HEK293 (cell line): ENCODE measurements around the gene TRIM69.

ENCODE experiments used
- CTCF ChIA-PET: fragments of 350-600 bp; formaldehyde crosslinking; extraction: SDS; loops from one replicate; lab custom pipeline; 2021; ENCODE audit warnings: antibody characterized with exemption; lab: Yijun Ruan, JAX
- POLR2A ChIA-PET: fragments of 300-600 bp; formaldehyde crosslinking; extraction: SDS; loops from one replicate; lab custom pipeline; 2020; ENCODE audit warnings: antibody characterized with exemption, inconsistent platforms; lab: Yijun Ruan, JAX
- H3K27ac ChIP-seq: fragments of 200-500 bp; sonication (Bioruptor generic); 2 replicates; pipeline ENCODE4 v1.5.1; 2014; ENCODE audit warnings: low read depth, low read length, control low read depth, inconsistent platforms; ENCODE audit errors: extremely low read depth
- H3K36me3 ChIP-seq, 2 experiments: fragments of 200-500 bp in 1 of 2; sonication (Bioruptor generic) in 1 of 2; 1 replicate in 1 of 2; 2 replicates in 1 of 2; pipeline ENCODE4 v1.5.1; 2014 to 2017; ENCODE audit warnings: inconsistent platforms in 2 of 2, low read length in 2 of 2; ENCODE audit not compliant: control insufficient read depth in 2 of 2, insufficient read depth in 1 of 2
- H3K4me1 ChIP-seq: fragments of 200-500 bp; sonication (Bioruptor generic); 2 replicates; pipeline ENCODE4 v1.5.1; 2014; ENCODE audit warnings: mild to moderate bottlenecking, low read length, inconsistent platforms; ENCODE audit not compliant: control insufficient read depth, insufficient read depth
- H3K4me3 ChIP-seq: 2 replicates; pipeline ENCODE4 v1.5.1; 2011; ENCODE audit warnings: low read depth, mild to moderate bottlenecking, control low read depth, low read length, moderate library complexity
- H3K9me3 ChIP-seq: fragments of 200-500 bp; sonication (Bioruptor generic); 2 replicates; pipeline ENCODE4 v1.5.1; 2014; ENCODE audit warnings: low read depth, low read length, inconsistent platforms; ENCODE audit not compliant: control insufficient read depth, insufficient read depth
- MZF1 ChIP-seq: fragments of 450-650 bp; formaldehyde crosslinking; IDR thresholded peaks from 2 replicates; pipeline ENCODE4 v1.5.1; 2017; ENCODE audit warnings: missing biosample characterization, missing genetic modification characterization, borderline replicate concordance
- SCRT2 ChIP-seq: fragments of 450-650 bp; formaldehyde crosslinking; IDR thresholded peaks from 2 replicates; pipeline ENCODE4 v1.5.1; 2016; ENCODE audit warnings: missing biosample characterization, missing genetic modification characterization
- SP2 ChIP-seq: fragments of 450-650 bp; formaldehyde crosslinking; IDR thresholded peaks from 2 replicates; pipeline ENCODE4 v1.5.1; 2016; ENCODE audit warnings: missing biosample characterization, missing genetic modification characterization
- ZNF121 ChIP-seq: fragments of 450-650 bp; formaldehyde crosslinking; IDR thresholded peaks from 2 replicates; pipeline ENCODE4 v1.5.1; 2016; ENCODE audit warnings: missing biosample characterization, missing genetic modification characterization
- ZNF133 ChIP-seq: fragments of 450-650 bp; formaldehyde crosslinking; IDR thresholded peaks from 2 replicates; pipeline ENCODE4 v1.5.1; 2016; ENCODE audit warnings: missing biosample characterization, missing genetic modification characterization
- ZNF155 ChIP-seq: fragments of 450-650 bp; formaldehyde crosslinking; IDR thresholded peaks from 2 replicates; pipeline ENCODE4 v1.5.1; 2016; ENCODE audit warnings: missing biosample characterization, missing genetic modification characterization
- ZNF394 ChIP-seq: fragments of 450-650 bp; formaldehyde crosslinking; IDR thresholded peaks from 2 replicates; pipeline ENCODE4 v1.5.1; 2016; ENCODE audit warnings: missing biosample characterization, missing genetic modification characterization, mild to moderate bottlenecking, moderate library complexity, borderline replicate concordance
- ZNF423 ChIP-seq: fragments of 450-650 bp; formaldehyde crosslinking; IDR thresholded peaks from 2 replicates; pipeline ENCODE4 v1.5.1; 2016; ENCODE audit warnings: missing biosample characterization, missing genetic modification characterization
- ZNF426 ChIP-seq: fragments of 450-650 bp; formaldehyde crosslinking; IDR thresholded peaks from 2 replicates; pipeline ENCODE4 v1.5.1; 2017; ENCODE audit warnings: missing biosample characterization, missing genetic modification characterization, mild to moderate bottlenecking, inconsistent platforms, moderate library complexity
- ZNF473 ChIP-seq: fragments of 450-650 bp; formaldehyde crosslinking; IDR thresholded peaks from 2 replicates; pipeline ENCODE4 v1.5.1; 2017; ENCODE audit warnings: missing biosample characterization, missing genetic modification characterization
- ZNF514 ChIP-seq: fragments of 450-650 bp; formaldehyde crosslinking; IDR thresholded peaks from 2 replicates; pipeline ENCODE4 v1.5.1; 2016; ENCODE audit warnings: missing biosample characterization, missing genetic modification characterization
- ZNF549 ChIP-seq: fragments of 450-650 bp; IDR thresholded peaks from 2 replicates; pipeline ENCODE4 v1.5.1; 2018; ENCODE audit warnings: missing biosample characterization, missing genetic modification characterization, mild to moderate bottlenecking, inconsistent platforms, moderate library complexity
- ZNF555 ChIP-seq: fragments of 450-650 bp; formaldehyde crosslinking; conservative IDR thresholded peaks from 2 replicates; pipeline ENCODE4 v1.5.1; 2017; ENCODE audit warnings: missing biosample characterization, mild to moderate bottlenecking, missing genetic modification characterization, inconsistent platforms
- ZNF561 ChIP-seq: fragments of 450-650 bp; IDR thresholded peaks from 2 replicates; pipeline ENCODE4 v1.5.1; 2018; ENCODE audit warnings: missing biosample characterization, missing genetic modification characterization, borderline replicate concordance
- ZNF580 ChIP-seq: fragments of 450-650 bp; formaldehyde crosslinking; IDR thresholded peaks from 2 replicates; pipeline ENCODE4 v1.5.1; 2016; ENCODE audit warnings: missing biosample characterization, missing genetic modification characterization
- ZNF623 ChIP-seq: fragments of 450-650 bp; formaldehyde crosslinking; IDR thresholded peaks from 2 replicates; pipeline ENCODE4 v1.5.1; 2016; ENCODE audit warnings: missing biosample characterization, missing genetic modification characterization
- ZNF624 ChIP-seq: fragments of 450-650 bp; formaldehyde crosslinking; IDR thresholded peaks from 2 replicates; pipeline ENCODE4 v1.5.1; 2017; ENCODE audit warnings: missing biosample characterization, missing genetic modification characterization
- ZSCAN5A ChIP-seq: fragments of 450-650 bp; formaldehyde crosslinking; IDR thresholded peaks from 2 replicates; pipeline ENCODE4 v1.5.1; 2016; ENCODE audit warnings: missing biosample characterization, missing genetic modification characterization
- TF ChIP-seq, protein P1 (sequence below): fragments of 450-650 bp; formaldehyde crosslinking; IDR thresholded peaks from 2 replicates; pipeline ENCODE4 v1.5.1; 2016; ENCODE audit warnings: missing biosample characterization, missing genetic modification characterization
- TF ChIP-seq, protein P2 (sequence below): fragments of 450-650 bp; formaldehyde crosslinking; IDR thresholded peaks from 2 replicates; pipeline ENCODE4 v1.5.1; 2016; ENCODE audit warnings: missing biosample characterization, missing genetic modification characterization

Gene TRIM69

GRCh38 chr15:44692659-44693058, 43.7 kb upstream of the TRIM69 start (continued):
- TF ChIP-seq ZNF133 (tag by site-specific recombination) (no peak), ZNF561 (no peak), ZNF624 (no peak), ZNF580 (no peak), ZNF514 (tag by site-specific recombination) (no peak), ZNF473 (no peak)
- TF ChIP-seq, protein P1, sequence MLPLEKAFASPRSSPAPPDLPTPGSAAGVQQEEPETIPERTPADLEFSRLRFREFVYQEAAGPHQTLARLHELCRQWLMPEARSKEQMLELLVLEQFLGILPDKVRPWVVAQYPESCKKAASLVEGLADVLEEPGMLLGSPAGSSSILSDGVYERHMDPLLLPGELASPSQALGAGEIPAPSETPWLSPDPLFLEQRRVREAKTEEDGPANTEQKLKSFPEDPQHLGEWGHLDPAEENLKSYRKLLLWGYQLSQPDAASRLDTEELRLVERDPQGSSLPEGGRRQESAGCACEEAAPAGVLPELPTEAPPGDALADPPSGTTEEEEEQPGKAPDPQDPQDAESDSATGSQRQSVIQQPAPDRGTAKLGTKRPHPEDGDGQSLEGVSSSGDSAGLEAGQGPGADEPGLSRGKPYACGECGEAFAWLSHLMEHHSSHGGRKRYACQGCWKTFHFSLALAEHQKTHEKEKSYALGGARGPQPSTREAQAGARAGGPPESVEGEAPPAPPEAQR (tag by site-specific recombination), result no peak
- TF ChIP-seq, protein P2, sequence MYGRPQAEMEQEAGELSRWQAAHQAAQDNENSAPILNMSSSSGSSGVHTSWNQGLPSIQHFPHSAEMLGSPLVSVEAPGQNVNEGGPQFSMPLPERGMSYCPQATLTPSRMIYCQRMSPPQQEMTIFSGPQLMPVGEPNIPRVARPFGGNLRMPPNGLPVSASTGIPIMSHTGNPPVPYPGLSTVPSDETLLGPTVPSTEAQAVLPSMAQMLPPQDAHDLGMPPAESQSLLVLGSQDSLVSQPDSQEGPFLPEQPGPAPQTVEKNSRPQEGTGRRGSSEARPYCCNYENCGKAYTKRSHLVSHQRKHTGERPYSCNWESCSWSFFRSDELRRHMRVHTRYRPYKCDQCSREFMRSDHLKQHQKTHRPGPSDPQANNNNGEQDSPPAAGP, result no peak
- TF ChIP-seq, all 188 proteins: peak for 0

GRCh38 chr15:44694416-44694815, 41.9 kb upstream of the TRIM69 start:
- POLR2A ChIA-PET, result interaction anchor here (1.0 kb wide), 1 partner anchor 31 kb away, joined by 5 read pairs; the partner anchor contains the start of gene SPG11

GRCh38 chr15:44695294-44695693, 41.0 kb upstream of the TRIM69 start:
- H3K9me3 ChIP-seq, result no peaks in the 10 kb centered on the region
- no peak overlapping the region for H3K27ac ChIP-seq
- no peaks in the 10 kb centered on the region for H3K36me3 ChIP-seq
- CTCF ChIA-PET, result no interaction called here
- no peak for TF ChIP-seq ZNF623 (tag by site-specific recombination)
- TF ChIP-seq ZNF423, result no peak
- TF ChIP-seq ZNF394 (tag by site-specific recombination), result no peak
- TF ChIP-seq SCRT2, result no peak
- TF ChIP-seq, protein P2, result no peak
- POLR2A ChIA-PET, result interaction anchor here (1.0 kb wide), 1 partner anchor 32 kb away, joined by 5 read pairs; the partner anchor contains the start of gene SPG11
- H3K4me1 ChIP-seq, result no peaks in the 10 kb centered on the region
- H3K4me3 ChIP-seq, result no peak overlapping the region

More at GRCh38 chr15:44694416-44694815, 41.9 kb upstream of the TRIM69 start:
- Histone ChIP-seq H3K4me3 (no peak overlapping the region), H3K36me3 (no peaks in the 10 kb centered on the region), H3K9me3 (no peaks in the 10 kb centered on the region), H3K27ac (no peak overlapping the region), H3K4me1 (no peaks in the 10 kb centered on the region)
- TF ChIP-seq SP2 (no peak), MZF1 (tag by site-specific recombination) (no peak), ZNF155 (tag by site-specific recombination) (no peak), ZNF426 (tag by site-specific recombination) (no peak), ZSCAN5A (no peak), ZNF555 (tag by site-specific recombination) (no peak), ZNF121 (tag by site-specific recombination) (no peak), ZNF549 (no peak)
- CTCF ChIA-PET, result no interaction called here
